Caco-2 (cell line): Measurements from ENCODE around the gene EPHA4. TPM values are rescaled to one million over a fixed set of nuclear protein-coding genes. Genes with fewer than 3 reads are reported as not detected.

Experiments
- BruUV-seq: library from RNA; stranded (reverse); fragments of 400-500 nt; replicated peaks from 2 replicates; lab custom pipeline; 2021; lab: Mats Ljungman, UMichigan
- CTCF ChIA-PET: fragments of 300-600 bp; sonication (Branson Sonifier 250); formaldehyde crosslinking; loops from one replicate; lab custom pipeline; 2022; ENCODE audit warnings: antibody characterized with exemption; lab: Charles Lee
- POLR2A ChIA-PET: fragments of 300-600 bp; sonication (Branson Sonifier 250); formaldehyde crosslinking; loops from one replicate; lab custom pipeline; 2022; ENCODE audit warnings: antibody characterized with exemption; lab: Charles Lee
- DNase-seq, 2 experiments: peaks; one replicate each; pipeline versions ENCODE4 v3.0.0 to v3.0.0-alpha.2; 2020 to 2022
- H3K27me3 ChIP-seq: replicated peaks from 2 replicates; pipeline ENCODE4 v1.6.0; 2011; ENCODE audit warnings: low read length; ENCODE audit not compliant: control insufficient read depth, insufficient read depth
- H3K36me3 ChIP-seq: 2 replicates; pipeline ENCODE4 v1.5.1; 2011; ENCODE audit warnings: low read length; ENCODE audit not compliant: control insufficient read depth, insufficient read depth
- H3K4me1 ChIP-seq: fragments of 250-450 bp; sonication (Bioruptor Pico); 2 replicates; pipeline ENCODE4 v1.5.1; 2020; ENCODE audit warnings: mild to moderate bottlenecking
- H3K4me3 ChIP-seq: 2 replicates; pipeline ENCODE4 v1.5.1; 2011; ENCODE audit warnings: low read depth, mild to moderate bottlenecking, control low read depth, low read length
- H3K9me3 ChIP-seq: fragments of 250-450 bp; sonication (Bioruptor Pico); 2 replicates; pipeline ENCODE4 v1.5.1; 2020; ENCODE audit warnings: mild to moderate bottlenecking, moderate library complexity
- H3K27ac Mint-ChIP-seq: one replicate; pipeline ENCODE4 v1.8.0; 2022; ENCODE audit warnings: mixed read lengths; ENCODE audit not compliant: unreplicated experiment
- H3K27me3 Mint-ChIP-seq: one replicate; pipeline ENCODE4 v1.8.0; 2022; ENCODE audit warnings: mixed read lengths; ENCODE audit not compliant: insufficient read depth, unreplicated experiment
- H3K36me3 Mint-ChIP-seq: one replicate; pipeline ENCODE4 v1.8.0; 2022; ENCODE audit warnings: mild to moderate bottlenecking, mixed read lengths; ENCODE audit not compliant: insufficient read depth, unreplicated experiment
- H3K4me1 Mint-ChIP-seq: one replicate; pipeline ENCODE4 v1.8.0; 2022; ENCODE audit warnings: low read depth, mixed read lengths; ENCODE audit not compliant: unreplicated experiment
- H3K4me3 Mint-ChIP-seq: one replicate; pipeline ENCODE4 v1.8.0; 2022; ENCODE audit warnings: mild to moderate bottlenecking, moderate library complexity, mixed read lengths; ENCODE audit not compliant: unreplicated experiment
- H3K9me3 Mint-ChIP-seq: one replicate; pipeline ENCODE4 v1.8.0; 2022; ENCODE audit warnings: mixed read lengths; ENCODE audit not compliant: unreplicated experiment
- CTCF ChIP-seq, 2 experiments: fragments of 200-600 bp in 1 of 2; IDR thresholded peaks; 1 replicate in 1 of 2; 2 replicates in 1 of 2; pipeline versions ENCODE4 v1.5.1 to v1.8.0; 2011 to 2022; ENCODE audit warnings: antibody characterized with exemption in 1 of 2, control low read depth in 1 of 2, inconsistent platforms in 1 of 2, low read depth in 1 of 2, low read length in 1 of 2, mild to moderate bottlenecking in 1 of 2, moderate library complexity in 1 of 2; ENCODE audit not compliant: insufficient read depth in 1 of 2, severe bottlenecking in 1 of 2, unreplicated experiment in 1 of 2
- intact Hi-C: fragments of 100-400 bp; cut with micrococcal nuclease; formaldehyde crosslinking; loops from one replicate; pipeline ENCODE4 v1.10.0; 2022; ENCODE audit not compliant: unreplicated experiment
- total RNA-seq: library from RNA; stranded (reverse); gene quantifications from 2 replicates; pipeline ENCODE4 v1.2.3, GENCODE V29; 2022

The EPHA4 gene
- total RNA-seq, 1 experiment from 2014 or later: 95.5 TPM

GRCh38 chr2:221601376-221601775 lies 29.3 kb upstream of the EPHA4 start:
- no TSS peak for BruUV-seq
- Histone ChIP-seq H3K36me3 (no peaks in the 10 kb centered on the region), H3K4me1 (peaks cover 59% of the 10 kb centered on the region), H3K9me3 (no peaks in the 10 kb centered on the region), H3K27me3 (no peaks in the 10 kb centered on the region), H3K4me3 (no peak overlapping the region)
- DNase-seq: peak in 1 of 2 experiments; percentile 40
- TF ChIP-seq CTCF (IDR thresholded peaks at IDR 0.05; ENCODE audit: insufficient read depth in 1 of 2, low read depth in 1 of 2, low read length in 1 of 2, severe bottlenecking in 1 of 2, unreplicated experiment in 1 of 2): no peak
- no peaks in the 10 kb centered on the region for H3K36me3 Mint-ChIP-seq
- ChIA-PET POLR2A (no interaction called here), CTCF (interaction anchor here (1.1 kb wide), 1 partner anchor 12 kb away, joined by 3 read pairs; no protein-coding TSS in a partner anchor)
- H3K4me3 Mint-ChIP-seq: peak overlapping the region; percentile 13
- no peaks in the 10 kb centered on the region for H3K9me3 Mint-ChIP-seq
- H3K27me3 Mint-ChIP-seq: no peaks in the 10 kb centered on the region
- intact Hi-C loops: loop anchor here (1.0 to 5.0 kb wide), 4 partner anchors 12 to 191 kb away; no protein-coding TSS in a partner anchor
- peaks cover 21% of the 10 kb centered on the region for H3K4me1 Mint-ChIP-seq
- H3K27ac Mint-ChIP-seq: peak overlapping the region; percentile 59

- Mint-ChIP-seq H3K4me1 (peaks cover 21% of the 10 kb centered on the region), H3K27ac (peak overlapping the region; percentile 59), H3K4me3 (no peak overlapping the region), H3K9me3 (peaks cover under 1% of the 10 kb centered on the region), H3K27me3 (no peaks in the 10 kb centered on the region), H3K36me3 (no peaks in the 10 kb centered on the region)
- CTCF ChIA-PET: no interaction called here
- no peaks in the 10 kb centered on the region for H3K9me3 ChIP-seq
- no peak for DNase-seq
- no peaks in the 10 kb centered on the region for H3K27me3 ChIP-seq
- H3K36me3 ChIP-seq: no peaks in the 10 kb centered on the region
- no peak overlapping the region for H3K4me3 ChIP-seq
- no peak for TF ChIP-seq CTCF (IDR thresholded peaks at IDR 0.05; ENCODE audit: insufficient read depth in 1 of 2, low read depth in 1 of 2, low read length in 1 of 2, severe bottlenecking in 1 of 2, unreplicated experiment in 1 of 2)
- intact Hi-C loops: loop anchor here (5.0 kb wide), 1 partner anchor 192 kb away; no protein-coding TSS in a partner anchor
- BruUV-seq: no TSS peak
- peaks cover 59% of the 10 kb centered on the region for H3K4me1 ChIP-seq
- POLR2A ChIA-PET: interaction anchor here (0.6 kb wide), 1 partner anchor 30 kb away, joined by 3 read pairs; no protein-coding TSS in a partner anchor
These were observed 28.3 kb upstream of the EPHA4 start for GRCh38 chr2:221600388-221600787.

GRCh38 chr2:221596192-221596591 lies 24.1 kb upstream of the EPHA4 start:
- Mint-ChIP-seq H3K9me3 (peaks cover 10% of the 10 kb centered on the region), H3K27me3 (no peaks in the 10 kb centered on the region), H3K4me3 (no peak overlapping the region), H3K27ac (no peak overlapping the region), H3K36me3 (no peaks in the 10 kb centered on the region), H3K4me1 (peaks cover 23% of the 10 kb centered on the region)
- BruUV-seq: no TSS peak
- TF ChIP-seq CTCF (IDR thresholded peaks at IDR 0.05; ENCODE audit: insufficient read depth in 1 of 2, low read depth in 1 of 2, low read length in 1 of 2, severe bottlenecking in 1 of 2, unreplicated experiment in 1 of 2): no peak
- DNase-seq: no peak
- Histone ChIP-seq H3K4me1 (peaks cover 39% of the 10 kb centered on the region), H3K4me3 (no peak overlapping the region), H3K27me3 (no peaks in the 10 kb centered on the region), H3K9me3 (no peaks in the 10 kb centered on the region), H3K36me3 (no peaks in the 10 kb centered on the region)
- POLR2A ChIA-PET: no interaction called here
- CTCF ChIA-PET: no interaction called here
- intact Hi-C loops: no loop called here
